GM18909 (cell line): Measurements from ENCODE around the gene P2RY1.
"Not testable (repeated sequence)": the region's sequence is repeated elsewhere in the genome, so short reads cannot be mapped to it uniquely, and the experiment has no call there.

Experiments
- ATAC-seq: cut with Tn5 transposase; IDR thresholded peaks from one replicate; pipeline ENCODE4 v1.9.1; 2021; ENCODE audit warnings: mild to moderate bottlenecking; ENCODE audit not compliant: unreplicated experiment, poor library complexity

Gene P2RY1

DNA sequence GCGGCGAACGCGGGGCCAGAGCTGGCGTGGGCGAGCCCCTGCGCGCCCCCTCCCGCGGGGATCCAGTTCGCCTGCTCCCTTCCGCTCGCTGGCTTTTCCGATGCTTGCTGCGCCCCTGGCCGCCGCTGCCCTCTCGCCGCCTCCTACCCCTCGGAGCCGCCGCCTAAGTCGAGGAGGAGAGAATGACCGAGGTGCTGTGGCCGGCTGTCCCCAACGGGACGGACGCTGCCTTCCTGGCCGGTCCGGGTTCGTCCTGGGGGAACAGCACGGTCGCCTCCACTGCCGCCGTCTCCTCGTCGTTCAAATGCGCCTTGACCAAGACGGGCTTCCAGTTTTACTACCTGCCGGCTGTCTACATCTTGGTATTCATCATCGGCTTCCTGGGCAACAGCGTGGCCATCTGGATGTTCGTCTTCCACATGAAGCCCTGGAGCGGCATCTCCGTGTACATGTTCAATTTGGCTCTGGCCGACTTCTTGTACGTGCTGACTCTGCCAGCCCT, 721 bp downstream of the P2RY1 start:
- no peak for ATAC-seq

DNA sequence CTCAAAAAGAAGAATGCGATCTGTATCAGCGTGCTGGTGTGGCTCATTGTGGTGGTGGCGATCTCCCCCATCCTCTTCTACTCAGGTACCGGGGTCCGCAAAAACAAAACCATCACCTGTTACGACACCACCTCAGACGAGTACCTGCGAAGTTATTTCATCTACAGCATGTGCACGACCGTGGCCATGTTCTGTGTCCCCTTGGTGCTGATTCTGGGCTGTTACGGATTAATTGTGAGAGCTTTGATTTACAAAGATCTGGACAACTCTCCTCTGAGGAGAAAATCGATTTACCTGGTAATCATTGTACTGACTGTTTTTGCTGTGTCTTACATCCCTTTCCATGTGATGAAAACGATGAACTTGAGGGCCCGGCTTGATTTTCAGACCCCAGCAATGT, 1.3 kb downstream of the P2RY1 start:
- ATAC-seq = no peak

DNA sequence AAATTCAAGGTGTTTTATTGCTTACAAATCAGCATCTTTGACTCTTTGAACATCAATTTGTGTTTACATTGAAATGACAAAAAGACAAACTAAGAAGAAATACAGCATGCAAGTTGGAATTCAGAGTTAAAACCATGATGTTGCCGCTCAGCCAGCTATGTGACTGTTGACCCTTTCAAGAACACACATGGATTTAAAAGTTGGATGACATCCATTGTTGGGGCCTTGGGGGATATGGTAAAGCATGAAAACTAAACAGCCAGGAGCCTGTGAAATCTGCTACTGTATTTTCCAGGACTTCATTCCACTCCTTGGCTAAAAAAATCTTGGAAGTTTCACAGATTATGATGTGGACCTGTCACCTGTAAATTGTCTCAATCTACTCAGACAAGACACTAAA, 4.6 kb downstream of the P2RY1 start:
- ATAC-seq = no peak

DNA sequence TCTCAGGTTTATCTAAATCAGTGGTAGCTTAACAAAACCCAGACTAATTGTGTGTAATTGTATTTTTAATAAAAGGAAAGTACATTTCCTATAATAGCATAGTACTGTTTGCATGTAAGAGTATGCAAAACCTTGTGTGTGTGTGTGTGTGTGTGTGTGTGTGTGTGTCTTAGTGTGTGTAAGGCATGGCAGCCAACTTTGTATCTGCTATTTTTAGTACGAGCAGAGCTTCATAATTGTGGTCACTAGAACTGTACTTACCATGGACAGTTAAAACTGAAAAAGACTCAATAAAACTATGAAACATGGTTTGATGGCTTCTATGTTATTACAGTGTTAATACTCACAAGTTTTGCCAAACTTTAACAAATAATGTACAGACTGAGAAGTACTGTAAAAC, 6.2 kb downstream of the P2RY1 start:
- no peak for ATAC-seq

DNA sequence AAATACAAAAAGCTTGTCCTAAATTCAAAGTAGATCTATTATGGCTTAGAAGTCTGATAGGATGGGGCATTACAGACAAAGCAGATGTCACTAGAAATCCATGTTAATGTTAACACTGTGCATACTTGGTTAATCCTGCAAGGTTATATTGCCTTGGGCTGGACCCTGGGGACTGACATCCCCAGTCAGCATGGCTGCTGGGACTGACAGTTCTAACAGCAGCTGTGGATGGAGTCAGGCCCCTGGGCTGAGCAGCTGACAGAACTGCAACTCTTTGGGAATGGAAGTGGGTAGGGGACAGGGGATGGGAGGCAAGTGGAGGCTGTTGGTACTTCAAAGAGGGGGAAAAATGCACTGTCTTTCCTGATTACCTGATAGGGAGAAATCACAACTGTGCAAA, 7.5 kb downstream of the P2RY1 start:
- no peak for ATAC-seq

DNA sequence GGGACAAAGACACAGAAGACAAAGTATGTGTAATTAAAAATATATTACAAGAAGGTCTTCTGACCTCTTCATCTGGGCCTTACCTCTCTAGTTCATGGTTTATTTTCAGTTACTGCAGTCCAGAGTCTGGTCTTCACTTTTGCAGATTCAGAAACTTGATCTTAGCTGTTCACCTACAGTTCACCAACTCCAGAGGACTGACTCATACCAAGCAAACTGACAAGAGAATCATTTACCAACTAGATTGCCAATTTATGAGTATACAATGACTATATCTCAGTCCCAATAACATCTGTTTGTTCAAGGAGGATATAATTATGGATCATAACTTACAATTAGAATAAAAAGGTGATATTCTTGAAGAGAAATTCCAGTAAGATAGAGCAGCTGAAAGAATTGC, 9.0 kb downstream of the P2RY1 start:
- peak; percentile 94 for ATAC-seq

DNA sequence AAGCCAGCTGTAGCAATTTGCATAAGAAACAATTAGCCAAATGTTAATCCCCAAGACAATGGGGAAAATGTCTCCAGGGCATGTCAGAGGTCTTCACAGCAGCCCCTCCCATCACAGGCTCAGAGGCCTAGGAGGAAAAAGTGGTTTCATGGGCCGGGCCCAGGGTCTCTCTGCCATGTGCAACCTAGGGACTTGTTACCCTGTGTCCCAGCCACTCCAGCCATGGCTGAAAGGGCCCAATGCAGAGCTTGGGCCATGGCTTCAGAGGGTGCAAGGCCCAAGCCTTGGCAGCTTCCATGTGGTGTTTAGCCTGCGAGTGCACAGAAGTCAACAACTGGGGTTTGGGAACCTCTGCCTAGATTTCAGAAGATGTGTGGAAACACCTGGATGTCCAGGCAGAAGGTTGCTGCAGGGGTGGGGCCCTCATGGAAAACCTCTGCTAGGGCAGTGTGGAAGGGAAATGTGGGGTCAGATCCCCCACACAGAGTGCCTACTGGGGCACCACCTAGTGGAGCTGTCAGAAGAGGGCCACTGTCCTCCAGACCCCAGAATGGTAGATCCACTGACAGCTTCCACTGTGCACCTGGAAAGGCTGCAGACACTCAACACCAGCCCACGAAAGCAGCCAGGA, 11.8 kb downstream of the P2RY1 start:
- not testable (repeated sequence) for ATAC-seq

DNA sequence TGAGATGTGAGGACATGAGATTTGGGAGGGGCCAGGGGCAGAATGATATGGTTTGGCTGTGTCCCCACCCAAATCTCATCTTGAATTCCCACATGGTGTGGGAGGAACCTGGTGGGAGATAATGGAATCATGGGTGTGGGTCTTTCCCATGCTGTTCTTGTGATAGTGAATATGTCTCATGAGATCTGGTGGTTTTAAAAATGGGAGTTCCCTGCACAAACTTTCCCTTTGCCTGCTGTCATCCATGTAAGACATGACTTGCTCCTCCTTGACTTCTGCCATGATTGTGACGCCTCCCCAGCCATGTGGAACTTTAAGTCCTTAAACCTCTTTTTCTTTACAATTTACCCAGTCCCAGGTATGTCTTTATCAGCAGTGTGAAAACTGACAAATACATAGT, 12.7 kb downstream of the P2RY1 start:
- not testable (repeated sequence) for ATAC-seq

DNA sequence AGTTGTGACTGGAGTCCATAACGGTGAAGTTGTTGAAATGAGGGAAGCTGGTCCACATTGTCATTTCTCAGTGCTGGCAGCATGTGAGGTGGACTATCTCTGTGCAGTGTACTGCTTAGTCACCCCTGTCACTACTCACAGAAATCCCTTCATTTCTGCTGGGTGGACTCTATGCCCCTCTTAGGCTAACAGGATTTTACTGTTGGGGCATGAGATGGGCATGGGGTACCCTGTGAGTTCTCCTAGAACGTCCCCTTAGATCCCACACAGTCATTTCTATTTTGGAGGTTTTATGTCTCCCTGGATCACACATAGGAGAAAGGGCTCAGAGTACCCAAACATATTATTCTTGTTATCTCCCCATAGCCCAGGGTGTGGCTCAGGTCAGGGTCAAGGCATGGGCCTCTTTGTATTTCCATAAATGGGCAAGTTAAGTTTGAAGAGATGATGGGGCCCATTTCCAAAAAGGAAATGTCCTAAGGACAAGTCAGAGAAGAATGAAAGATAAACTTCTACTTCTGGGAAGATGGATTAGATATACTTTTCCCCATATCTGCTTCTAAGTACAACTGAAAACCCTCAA, 15.2 kb downstream of the P2RY1 start:
- ATAC-seq = no peak

DNA sequence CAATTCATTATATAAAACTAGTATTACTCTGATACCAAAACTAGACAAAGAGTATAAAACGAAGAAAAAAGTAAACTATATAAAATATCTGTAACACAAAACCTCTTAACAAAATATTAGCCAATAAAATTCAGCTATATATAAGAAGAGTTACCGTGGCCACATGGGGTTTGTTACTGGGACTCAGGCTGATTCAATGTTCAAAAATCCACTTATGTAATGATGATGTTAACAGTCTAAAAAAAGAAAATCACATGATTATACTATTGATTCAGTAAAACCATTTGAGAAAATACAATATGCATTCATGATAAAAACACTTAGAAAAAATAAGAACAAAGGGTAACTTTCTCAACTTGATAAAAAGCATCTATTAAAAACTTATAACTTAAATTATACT, 18.3 kb downstream of the P2RY1 start:
- ATAC-seq = no peak

DNA sequence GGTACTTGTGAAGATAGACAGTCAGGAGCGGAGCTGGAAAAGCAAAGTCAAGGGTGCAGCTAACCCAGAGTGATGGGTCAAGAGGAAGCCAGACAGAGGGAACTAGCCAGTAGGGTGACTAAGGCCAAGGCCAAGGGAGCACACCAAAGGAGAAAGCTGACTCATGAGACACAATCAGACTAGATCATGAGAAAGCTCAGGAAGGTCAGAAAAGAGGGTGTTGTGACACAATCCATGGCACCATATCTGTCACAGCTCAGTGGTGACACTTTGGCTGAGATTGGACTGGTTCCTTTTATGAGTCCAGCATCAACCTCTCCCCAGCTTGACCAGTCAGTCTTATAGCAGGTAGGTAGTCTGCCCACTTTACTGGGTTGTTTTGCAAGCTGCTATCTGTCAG, 22.2 kb downstream of the P2RY1 start:
- no peak for ATAC-seq

DNA sequence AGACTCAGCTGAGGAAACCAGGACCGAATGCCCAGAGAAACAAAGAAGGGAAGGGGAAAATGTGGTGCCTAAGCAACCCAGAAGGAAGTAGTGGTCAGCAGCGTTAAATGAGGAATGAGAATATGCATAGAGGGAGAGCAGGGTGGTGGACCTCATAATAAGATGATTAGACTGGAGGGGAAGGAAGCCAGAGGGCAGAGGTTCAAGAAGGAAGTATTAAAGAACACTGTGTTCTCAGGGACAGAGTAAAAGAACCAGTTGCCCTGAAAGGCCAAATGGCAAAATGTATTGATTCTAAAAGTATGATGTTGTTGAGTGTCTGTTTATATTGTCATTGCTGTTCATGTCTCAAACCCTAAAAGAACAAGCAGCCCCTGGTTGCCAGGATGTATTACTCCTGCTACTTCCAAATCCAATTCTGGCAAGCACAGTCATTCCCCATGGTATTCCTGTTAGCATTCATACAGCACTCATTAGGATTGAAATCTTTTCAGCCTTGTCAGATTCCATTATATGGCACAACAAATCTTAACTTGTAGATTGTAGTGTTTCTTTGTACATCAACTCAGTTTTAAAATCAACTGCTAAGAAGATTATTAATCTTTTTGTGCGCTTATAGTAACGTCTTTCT, 23.4 kb downstream of the P2RY1 start:
- ATAC-seq = no peak

DNA sequence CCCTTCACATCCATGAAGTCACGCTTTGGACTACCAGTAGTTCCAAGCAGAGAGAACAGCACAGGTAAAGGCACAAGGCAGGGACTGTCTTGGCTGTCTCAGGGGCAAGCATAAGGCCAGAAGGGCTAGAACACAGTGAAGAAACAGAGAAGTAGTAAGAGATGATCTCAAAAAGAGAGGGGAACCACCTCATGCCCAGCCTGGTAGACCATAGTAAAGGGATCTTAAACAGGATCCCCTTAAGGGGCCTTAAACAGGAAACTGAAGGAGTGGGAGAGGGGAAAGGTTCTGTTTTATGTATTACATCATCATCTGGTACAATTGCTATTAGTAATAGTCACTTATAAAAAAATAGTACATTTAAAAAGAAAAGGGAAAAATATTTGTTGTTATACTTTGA, 25.8 kb downstream of the P2RY1 start:
- ATAC-seq = no peak

DNA sequence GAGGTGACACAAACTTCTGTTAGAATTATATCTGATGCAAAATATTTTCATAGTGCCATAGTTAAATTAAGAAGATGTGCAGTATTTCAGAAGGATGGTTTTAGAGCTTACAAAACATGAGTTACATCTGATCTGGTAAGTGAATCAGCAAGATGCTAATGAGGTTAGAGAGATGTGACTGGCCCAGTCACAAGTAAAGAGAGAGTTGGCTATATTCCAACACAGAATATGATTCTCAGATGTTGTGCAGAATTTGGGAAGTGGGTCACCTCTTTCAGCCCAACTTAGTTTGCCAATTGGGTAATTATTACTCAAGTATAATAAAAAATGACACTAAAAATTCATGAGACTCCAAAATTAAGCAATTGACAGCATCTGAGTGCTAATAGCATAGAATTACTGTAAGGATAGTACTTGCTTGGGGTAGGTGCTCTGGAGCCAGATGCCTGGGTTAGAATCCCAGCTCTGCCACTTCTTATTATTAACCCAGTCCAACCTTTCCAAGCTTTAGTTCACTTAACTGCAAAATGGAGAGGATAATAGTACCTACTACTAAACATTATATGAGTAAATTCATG, 30.8 kb downstream of the P2RY1 start:
- ATAC-seq = no peak

DNA sequence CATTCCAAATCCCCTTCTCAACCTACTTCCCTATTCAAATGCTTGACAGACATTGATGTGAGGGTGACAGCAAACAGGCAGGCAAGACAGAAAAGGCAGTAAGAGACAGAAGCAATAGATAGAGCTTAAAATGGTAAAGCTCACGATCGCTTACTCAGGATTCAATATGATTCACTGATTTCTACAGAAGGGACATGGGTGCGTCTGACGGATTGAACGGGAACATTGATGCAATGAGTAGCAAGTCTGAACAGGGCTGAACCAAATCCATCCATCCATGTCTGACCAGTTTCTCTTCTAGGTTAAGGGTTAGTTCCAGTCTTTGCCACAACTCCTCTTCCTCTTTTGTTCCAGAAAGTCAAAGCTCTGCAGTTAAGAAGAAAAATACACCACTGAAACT, 35.1 kb downstream of the P2RY1 start:
- no peak for ATAC-seq

DNA sequence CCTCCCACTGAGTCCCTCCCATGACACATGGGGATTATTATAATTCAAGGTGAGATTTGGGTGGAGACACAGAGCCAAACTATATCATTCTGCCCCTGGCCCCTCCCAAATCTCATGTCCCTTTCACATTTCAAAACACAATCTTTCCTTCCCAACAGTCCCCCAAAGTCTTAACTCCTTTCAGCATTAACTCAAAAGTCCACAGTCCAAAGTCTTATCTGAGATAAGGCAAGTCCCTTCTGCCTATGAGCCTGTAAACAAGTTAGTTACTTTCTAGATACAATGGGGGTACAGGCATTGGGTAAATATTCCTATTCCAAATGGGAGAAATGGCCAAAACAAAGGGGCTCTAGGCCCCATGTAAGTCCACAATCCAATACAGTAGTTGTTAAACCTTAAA, 38.4 kb downstream of the P2RY1 start:
- ATAC-seq = not testable (repeated sequence)

DNA sequence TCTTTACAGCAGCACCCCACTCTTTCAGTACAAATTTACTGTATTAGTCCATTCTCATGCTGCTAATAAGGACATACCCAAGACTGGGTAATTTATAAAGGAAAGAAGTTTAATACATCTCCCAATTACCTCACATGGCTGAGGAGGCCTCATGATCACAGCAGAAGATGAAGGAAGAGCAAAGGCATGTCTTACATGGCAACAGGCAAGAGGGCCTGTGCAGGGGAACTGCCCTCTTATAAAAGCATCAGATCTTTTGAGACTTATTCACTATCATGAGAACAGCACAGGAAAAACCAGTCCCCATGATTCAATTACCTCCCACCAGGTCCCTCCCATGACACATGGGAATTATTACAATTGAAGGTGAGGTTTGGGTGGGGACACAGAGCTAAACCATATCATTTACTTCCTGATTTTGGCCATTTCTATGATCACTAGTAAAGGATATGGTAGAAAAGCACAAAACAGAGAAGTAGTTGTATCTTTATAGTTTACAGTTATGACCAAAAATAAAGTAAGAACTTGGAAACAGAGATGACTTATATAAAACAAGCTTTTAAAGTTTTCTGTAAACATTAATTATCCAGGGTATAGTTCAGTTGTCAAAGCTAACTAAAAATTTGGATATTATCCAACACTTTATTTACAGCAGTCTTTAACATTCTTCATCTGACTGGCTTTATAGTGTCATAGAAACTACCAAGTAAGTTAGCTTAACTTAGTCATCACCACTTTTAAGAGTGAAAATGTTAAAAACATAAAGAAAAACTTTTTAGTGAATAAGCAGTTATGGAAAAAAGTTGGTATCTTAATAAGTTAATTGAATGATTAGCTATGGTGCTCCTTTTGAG, 40.2 kb downstream of the P2RY1 start:
- ATAC-seq = no peak

DNA sequence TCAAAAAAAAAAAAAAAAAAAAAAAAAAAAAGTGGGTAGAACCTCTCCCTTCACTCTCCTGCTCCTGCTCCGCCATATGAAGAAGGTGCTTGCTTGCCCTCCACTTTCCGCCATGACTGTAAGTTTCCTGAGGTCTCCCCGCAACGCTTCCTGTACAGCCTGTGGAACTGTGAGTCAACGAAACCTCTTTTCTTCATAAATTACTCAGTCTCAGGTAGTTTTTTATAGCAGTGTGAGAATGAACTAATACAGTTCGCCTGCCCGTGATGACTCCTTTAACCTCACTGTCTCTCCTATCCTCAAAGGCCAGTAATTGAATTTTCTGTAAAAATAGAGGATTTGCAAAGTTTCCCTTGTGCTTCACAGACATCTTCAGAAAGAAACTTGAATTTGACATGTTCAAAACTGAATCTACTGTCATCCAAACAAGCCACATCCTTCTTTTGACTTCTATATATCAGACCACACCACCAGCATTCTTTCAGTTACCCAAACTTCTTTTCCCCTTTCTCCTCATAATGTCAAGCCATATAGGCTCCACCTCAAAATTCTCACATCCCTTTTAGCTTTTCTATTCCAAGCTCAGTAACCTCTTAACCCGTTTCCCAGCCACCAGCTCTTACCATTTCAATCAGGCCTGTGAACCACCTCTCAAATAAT, 44.3 kb downstream of the P2RY1 start:
- ATAC-seq = no peak

DNA sequence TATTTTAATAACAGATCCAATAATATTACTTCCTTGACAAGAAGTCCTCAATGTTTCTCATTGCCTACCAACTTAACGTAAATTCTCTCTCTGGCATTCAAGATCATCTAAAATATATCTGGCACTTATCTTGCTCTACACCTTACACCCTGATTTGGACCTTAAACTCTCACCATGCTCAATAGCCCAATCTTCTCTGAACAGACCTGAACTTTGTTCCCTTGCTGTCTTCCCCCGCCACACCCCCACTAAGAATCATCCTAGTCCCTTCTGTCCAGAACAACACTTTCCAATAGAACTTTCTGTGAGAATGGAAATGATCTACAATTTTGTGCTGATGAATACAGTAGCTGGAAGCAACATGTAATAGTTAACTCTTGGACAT, 44.9 kb downstream of the P2RY1 start:
- ATAC-seq = no peak

DNA sequence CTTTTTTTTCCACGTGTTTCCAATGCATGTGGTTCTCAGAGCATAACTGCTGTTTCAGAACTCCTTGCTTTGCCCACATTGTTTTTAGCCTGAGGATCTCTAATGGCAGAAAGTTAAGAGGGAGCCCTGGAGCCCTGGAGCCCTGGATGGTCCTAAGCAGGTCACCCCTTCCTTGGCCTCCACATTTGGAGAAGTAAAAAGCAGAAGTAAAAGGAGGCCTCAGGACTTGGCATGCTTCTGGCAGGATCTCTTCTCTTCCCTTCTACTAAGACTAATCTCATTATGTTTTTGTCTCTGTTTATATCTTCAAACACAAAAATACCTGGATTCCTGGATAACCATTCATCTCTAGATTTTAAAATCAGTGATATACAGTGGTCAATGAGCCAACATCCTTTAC, 50.1 kb downstream of the P2RY1 start:
- ATAC-seq = no peak
